Measurements from ENCODE around the gene USH2A.

USH2A gene

DNA sequence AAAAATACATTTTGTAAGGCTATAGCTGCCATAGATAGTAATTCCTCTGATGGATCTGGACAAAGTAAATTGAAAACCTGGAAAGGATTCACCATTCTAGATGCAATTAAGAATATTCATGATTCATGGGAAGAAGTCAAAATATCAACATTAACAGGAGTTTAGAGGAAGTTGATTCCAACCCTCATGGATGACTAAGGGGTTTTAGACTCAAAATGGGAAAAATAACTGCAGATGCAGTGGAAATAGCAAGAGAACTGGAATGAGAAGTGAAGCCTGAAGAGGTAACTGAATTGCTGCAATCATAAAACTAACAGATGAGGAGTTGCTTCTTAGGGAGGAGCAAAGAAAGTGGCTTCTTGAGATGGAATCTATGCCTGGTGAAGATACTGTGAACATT, 625.4 kb downstream of the USH2A start:
- no peak for DNase-seq (ENCODE audit: low read depth in 4 of 4, low spot score in 1 of 4)

DNA sequence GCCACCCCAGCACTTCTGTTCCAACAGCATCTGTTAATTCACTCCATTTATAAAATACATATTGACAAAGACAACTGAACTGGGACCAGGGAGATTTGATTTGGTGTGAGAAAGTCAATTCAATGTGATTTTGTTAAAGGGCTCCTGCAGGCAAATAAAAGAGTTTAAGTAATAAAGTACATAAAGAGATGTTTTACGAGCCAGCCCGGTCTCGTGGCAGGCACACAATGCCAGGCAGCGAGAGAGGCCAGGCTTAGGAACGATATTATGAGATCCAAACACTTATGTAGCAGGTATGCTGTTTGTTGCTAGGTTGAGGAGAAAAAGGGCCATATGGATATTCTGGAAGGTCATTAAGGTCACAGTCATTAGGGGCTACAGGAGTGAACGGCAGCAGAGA, 629.1 kb downstream of the USH2A start:
- DNase-seq (ENCODE audit: low read depth in 4 of 4, low spot score in 1 of 4): no peak

DNA sequence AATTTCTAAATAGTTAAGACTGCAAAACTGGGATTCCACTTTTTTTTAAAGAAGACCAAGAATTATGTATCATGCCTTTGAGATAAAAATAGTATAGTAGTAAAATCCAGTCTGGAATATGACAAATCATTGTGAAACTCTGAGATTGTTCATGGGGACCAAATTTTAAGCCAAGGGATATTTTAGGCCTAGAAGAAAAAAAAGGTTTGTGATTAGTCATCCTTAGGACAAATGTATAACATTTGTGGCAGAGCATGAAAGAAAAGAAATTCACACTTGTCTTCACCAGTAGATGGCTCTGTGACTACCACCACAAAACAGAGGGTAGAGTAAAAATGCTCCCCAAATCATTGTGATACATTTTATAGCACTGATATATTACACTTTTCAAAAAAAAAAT, 630.1 kb downstream of the USH2A start:
- no peak for DNase-seq (ENCODE audit: low read depth in 4 of 4, low spot score in 1 of 4)

GRCh38 chr1:215792446-215792845, 630.8 kb downstream of the USH2A start:
- no peak for DNase-seq (ENCODE audit: low read depth in 4 of 4, low spot score in 1 of 4)

GRCh38 chr1:215789981-215790380, 633.3 kb downstream of the USH2A start:
- no peak for DNase-seq (ENCODE audit: low read depth in 4 of 4, low spot score in 1 of 4)

DNA sequence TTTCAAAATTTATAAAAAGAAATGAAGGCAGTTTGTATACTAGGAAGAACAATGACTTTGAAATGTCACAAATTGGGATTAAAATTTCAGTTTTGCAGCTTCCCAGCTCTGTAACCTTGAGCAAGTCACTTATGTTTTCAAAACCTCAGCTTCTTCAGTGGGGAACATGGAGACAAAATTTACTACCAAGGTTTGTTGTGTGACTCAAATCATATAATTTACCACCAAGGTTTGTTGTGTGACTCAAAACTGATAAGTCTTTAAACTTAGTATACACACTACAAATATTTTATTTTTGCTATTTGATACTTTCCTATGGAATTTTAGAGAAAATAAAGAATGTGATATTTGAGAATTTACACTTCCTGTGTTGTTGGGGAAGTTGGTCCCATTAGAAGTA, 636.3 kb downstream of the USH2A start:
- no peak for DNase-seq (ENCODE audit: low read depth in 4 of 4, low spot score in 1 of 4)

DNA sequence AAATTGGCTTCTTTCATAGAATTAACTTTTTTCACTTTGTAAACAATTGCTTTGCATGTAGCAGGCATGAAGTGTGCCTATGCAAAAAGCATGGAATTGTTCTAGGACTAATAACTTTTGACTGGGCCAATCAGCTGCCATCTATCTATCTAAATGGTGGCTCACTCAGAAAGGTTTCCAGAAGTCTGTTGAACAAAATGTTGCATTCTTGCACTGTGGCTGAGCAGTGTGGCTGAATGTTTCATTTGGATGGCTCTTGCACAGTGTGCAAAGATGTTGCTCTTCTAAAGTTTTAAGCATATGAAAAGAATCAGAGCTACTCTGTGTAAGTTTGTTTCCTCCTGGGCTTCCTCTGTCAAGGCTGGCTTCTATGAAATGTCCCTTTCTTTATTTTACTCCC, 642.6 kb downstream of the USH2A start:
- DNase-seq (ENCODE audit: low read depth in 4 of 4, low spot score in 1 of 4): no peak

GRCh38 chr1:215780139-215780538, 643.1 kb downstream of the USH2A start:
- no peak for DNase-seq (ENCODE audit: low read depth in 4 of 4, low spot score in 1 of 4)

- no peak for DNase-seq (ENCODE audit: low read depth in 4 of 4, low spot score in 1 of 4)
Measured at GRCh38 chr1:215779729-215780128, 643.5 kb downstream of the USH2A start.

DNA sequence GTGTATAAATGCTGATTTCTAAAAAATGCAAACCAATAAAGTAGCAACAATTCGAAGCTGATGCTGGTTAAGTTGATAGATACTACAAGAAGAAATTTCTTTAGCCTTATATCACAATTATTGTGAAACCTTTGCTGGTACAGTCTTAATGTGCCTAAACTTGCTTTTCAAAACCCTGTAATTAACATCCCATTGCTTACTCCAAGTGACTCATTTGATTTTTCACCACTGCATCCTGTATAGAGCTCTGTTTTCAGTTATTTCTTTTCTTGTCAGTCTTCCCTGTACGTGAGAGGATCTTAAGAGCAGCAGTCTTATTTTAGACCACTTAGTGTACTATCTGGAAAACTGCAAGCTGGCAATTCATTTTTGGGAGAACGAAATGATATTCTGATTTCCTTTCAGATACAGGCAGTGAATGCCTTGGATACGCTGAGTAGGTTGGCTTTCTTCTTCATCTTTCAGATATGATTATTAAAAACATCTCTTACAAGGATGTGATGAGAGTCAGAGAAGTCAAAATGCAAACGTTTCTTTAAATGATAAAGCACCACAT, 645.8 kb downstream of the USH2A start:
- DNase-seq (ENCODE audit: low read depth in 4 of 4, low spot score in 1 of 4): no peak

GRCh38 chr1:215776336-215776735, 646.9 kb downstream of the USH2A start:
- no peak for DNase-seq (ENCODE audit: low read depth in 4 of 4, low spot score in 1 of 4)

- no peak for DNase-seq (ENCODE audit: low read depth in 4 of 4, low spot score in 1 of 4)
Measured at GRCh38 chr1:215772151-215772550, 651.1 kb downstream of the USH2A start.

GRCh38 chr1:215768303-215768702, 654.9 kb downstream of the USH2A start:
- no peak for DNase-seq (ENCODE audit: low read depth in 4 of 4, low spot score in 1 of 4)

- DNase-seq (ENCODE audit: low read depth in 4 of 4, low spot score in 1 of 4): no peak
Measured at GRCh38 chr1:215767761-215768160, 655.5 kb downstream of the USH2A start.

- DNase-seq (ENCODE audit: low read depth in 4 of 4, low spot score in 1 of 4): no peak
Measured at GRCh38 chr1:215766521-215766920, 656.7 kb downstream of the USH2A start.

GRCh38 chr1:215765833-215766232, 657.4 kb downstream of the USH2A start:
- DNase-seq (ENCODE audit: low read depth in 4 of 4, low spot score in 1 of 4): no peak

DNA sequence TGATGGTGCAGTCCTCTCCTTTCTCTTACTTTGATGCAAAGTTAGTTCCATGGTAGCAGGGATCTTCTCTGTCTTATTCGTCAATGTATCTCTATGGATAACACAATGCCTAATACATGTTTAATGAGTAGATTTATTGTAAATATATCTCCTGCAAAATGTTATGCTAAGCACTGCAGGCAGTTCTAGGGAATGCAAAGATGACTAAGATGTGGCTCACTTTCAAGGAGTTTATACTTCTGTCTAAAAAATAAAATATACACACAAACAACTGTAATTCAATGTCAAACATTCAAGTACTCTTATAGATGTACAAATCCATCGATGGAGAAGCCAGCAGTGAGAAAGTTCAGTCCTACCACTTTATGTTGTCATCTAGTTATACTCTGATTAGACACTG, 661.8 kb downstream of the USH2A start:
- DNase-seq (ENCODE audit: low read depth in 4 of 4, low spot score in 1 of 4): no peak

GRCh38 chr1:215754112-215754511, 669.1 kb downstream of the USH2A start:
- DNase-seq (ENCODE audit: low read depth in 4 of 4, low spot score in 1 of 4): no peak

DNA sequence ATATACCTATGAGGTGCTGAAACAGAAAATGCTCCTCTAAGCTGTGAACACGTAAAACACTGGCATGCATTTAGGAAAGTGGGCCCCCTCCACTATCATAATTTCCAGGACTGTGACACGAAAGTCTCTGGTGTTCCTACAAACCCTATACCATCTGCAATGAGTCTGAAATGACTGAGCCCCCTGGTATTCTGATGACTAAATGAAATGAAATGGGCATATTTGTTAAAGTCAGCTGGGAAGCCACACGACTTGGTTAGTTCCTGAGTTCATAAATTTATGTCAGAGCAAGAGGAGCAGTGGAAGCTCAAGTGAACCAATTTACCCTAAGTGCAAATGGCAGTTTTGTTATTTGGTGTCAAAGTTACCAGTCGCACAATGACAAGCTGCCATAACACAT, 673.8 kb downstream of the USH2A start:
- no peak for DNase-seq (ENCODE audit: low read depth in 4 of 4, low spot score in 1 of 4)

DNA sequence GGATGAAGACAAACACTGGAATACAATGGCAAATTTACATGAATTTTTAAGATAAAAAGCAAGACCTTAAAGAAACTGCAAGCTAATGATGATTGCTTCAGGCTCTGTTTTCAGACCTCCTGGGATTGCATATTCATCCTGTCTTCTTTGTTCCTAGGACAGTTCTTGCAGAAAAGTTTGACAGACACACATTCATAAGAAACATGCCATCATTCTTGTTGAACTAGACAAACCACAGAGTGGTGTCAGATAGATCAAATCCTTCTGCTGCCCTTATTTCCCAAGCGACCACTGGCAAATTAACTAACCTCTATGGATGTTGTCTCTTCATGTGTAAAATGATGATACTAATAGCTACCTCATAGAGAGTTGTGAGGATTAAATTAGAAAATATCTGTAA, 674.8 kb downstream of the USH2A start:
- no peak for DNase-seq (ENCODE audit: low read depth in 4 of 4, low spot score in 1 of 4)

GRCh38 chr1:215744419-215744818, 678.8 kb downstream of the USH2A start:
- DNase-seq (ENCODE audit: low read depth in 4 of 4, low spot score in 1 of 4): no peak

DNA sequence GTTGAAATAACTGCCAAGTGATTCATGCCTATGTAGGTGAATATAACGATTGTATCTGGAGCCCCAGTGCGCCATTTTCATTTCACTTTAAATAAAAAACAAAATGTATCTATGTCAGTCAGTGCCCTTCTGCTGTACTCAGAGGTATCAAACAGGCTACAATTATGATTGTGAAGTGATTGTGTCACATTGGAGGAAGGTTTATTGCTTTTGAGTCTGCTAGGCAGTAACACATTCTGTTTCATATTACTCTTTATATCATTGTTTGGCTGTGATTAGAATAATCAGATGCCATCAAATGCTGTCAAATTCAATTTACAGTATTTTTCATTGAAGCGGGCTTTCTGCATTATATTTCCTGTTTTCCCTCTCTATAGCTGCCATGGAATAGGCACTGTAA, 684.2 kb downstream of the USH2A start:
- no peak for DNase-seq (ENCODE audit: low read depth in 4 of 4, low spot score in 1 of 4)

- DNase-seq (ENCODE audit: low read depth in 4 of 4, low spot score in 1 of 4): no peak
Measured at GRCh38 chr1:215731699-215732098, 691.5 kb downstream of the USH2A start.

- no peak for DNase-seq (ENCODE audit: low read depth in 4 of 4, low spot score in 1 of 4)
Measured at GRCh38 chr1:215730600-215730999, 692.6 kb downstream of the USH2A start.
